ENCODE measurements around the gene BRME1.
"Not testable (repeated sequence)": the region's sequence is repeated elsewhere in the genome, so short reads cannot be mapped to it uniquely, and the experiment has no call there.

BRME1 gene

DNA sequence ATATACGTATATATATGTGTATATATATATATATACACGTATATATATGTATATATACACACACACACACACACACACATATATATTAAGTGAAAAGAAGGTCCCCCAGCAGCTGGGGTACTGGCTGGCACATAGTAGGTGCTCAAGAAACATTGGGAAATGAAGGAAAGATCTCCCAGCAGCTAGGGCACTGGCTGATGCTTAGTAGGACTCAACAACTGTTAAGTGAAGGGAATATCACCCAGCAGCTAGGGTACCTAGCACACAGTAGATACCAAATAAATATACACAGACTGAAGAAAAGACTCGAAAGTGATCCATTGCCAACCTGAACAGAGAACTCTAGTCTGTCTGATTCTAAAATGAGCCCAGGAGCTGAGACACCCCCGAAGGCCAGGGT lies 20.1 kb upstream of the BRME1 start:
- DNase-seq, result no peak

DNA sequence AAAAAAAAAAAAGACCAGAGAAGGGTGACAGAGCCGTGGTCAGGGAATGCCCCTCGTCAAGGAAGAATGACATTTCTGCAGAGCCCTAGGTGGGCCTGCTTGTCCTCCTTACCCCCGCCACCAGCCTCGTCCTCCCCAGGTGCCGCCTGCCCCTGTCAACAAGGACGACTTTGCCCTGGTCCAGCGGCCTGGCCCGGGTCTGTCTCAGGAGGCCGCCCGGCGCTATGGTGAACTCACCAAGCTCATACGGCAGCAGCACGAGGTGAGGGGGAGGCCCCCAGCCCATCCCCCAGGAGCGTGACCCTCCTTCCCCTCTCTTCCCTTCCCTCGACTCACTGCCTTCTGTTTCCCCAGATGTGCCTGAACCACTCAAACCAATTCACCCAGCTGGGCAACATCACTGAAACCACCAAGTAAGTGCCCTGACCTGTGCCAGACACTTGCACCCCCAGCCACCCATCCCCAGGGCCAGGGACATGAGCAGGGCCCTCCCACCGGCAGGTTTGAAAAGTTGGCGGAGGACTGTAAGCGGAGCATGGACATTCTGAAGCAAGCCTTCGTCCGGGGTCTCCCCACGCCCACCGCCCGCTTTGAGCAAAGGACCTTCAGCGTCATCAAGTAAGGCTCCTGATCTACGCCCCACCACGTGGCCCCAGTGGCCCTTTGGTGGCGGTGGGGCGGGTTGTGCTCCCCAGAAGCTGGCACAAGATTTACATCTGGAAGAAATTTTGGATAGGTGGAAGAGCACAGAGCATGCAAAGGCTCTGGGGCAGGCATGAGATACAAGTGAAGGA lies 17.5 kb upstream of the BRME1 start:
- DNase-seq, result no peak

DNA sequence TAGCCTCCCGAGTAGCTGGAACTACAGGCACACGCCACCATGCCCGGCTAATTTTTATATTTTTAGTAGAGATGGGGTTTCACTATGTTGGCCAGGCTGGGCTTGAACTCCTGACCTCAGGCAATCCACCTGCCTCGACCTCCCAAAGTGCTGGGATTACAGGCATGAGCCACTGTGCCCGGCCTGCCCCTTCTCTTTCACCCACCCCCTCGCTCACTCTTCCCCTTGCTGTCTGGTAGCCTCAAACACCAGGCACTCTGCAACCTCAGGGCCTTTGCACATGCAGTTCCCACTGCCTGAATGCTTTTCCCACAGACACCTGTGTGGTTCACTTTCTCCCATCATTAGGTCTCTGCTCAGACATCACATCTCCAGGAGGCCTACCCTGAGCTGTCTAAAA lies 16.2 kb upstream of the BRME1 start:
- not testable (repeated sequence) for DNase-seq

DNA sequence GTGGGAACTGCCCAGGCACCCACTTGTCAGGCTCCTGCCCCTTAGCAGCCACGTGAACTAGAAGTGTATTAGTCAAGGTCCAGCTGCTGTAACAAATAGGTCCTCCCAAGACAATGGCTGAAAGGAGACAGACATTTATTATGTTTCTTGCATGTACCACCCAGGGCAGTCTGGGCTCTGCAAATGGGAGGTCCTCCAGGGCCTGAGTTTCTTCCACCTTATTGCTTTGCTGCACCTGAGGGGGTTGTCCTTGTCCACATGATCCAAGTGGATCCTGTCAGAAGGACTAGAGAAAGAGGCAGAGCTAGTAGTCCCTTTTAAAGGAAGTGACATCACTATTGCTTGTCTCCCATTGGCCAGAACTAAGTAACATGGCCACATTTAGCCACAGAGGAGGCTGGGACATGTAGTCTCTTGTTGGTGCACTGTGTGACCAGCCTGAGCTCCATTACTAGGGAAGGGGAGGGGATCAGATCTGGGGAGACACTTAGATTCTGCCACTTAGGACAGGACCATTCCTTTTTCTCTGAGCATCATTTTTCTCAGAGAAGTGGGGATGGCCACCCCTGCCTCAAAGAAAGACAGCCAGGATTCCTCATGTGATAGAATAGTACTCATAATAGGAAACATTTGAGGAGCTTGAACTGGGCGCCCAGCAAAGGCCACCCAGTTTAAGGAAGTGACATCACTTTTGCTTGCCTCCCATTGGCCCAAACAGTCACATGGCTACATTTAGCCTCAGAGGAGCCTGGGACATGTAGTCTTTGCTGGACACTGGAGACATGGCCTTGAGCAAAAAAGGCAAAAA lies 15.2 kb upstream of the BRME1 start:
- DNase-seq, result no peak

- DNase-seq, result no peak
Observed at GRCh38 chr19:13920524-13920923, 14.6 kb upstream of the BRME1 start.

DNA sequence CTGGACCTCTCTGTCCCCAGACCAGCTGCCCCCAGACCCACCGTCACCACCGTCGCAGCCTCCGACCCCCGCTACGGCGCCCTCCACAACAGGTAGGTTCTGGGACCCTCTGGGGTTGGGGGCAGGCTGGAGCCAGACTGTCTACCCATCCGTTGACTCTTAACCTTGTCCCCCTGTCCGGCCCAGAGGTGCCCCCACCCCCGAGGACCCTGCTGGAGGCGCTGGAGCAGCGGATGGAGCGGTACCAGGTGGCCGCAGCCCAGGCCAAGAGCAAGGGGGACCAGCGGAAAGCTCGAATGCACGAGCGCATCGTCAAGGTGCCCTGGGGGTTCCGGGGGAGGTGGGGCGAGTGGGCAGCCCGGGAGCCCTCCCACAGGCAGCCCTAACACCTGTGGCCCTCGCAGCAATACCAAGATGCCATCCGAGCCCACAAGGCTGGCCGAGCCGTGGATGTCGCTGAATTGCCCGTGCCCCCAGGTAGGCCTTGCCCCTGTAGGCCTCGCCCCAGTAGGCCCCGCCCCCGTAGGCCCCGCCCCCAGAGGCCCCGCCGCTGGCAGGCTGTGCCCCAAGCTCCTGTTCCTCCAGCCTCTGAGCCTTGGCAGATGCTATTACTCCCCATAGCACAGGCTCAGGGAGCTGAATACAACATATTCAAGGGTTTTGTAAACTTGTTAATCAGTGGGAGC lies 13.0 kb upstream of the BRME1 start:
- no peak for DNase-seq

DNA sequence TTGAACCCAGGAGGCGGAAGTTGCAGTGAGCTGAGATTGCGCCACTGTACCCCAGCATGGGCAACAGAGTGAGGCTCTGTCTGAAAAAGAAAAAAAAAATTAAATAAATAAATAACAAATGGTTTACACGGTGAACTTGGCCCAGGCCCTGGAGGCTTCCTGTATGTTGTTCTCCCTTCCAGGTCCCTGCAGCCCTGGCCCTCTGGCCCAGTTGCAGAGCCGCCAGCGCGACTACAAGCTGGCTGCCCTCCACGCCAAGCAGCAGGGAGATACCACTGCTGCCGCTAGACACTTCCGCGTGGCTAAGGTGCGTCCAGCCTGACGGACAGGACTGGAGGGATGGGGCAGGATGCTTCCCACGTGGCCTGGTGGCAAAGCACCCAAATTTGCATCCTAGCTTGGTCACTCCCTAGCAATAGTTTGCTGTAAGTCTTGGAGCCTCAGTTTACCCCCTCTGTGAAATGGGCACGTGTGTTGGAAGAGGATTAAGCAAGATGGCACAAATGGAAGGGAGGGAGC lies 12.0 kb upstream of the BRME1 start:
- DNase-seq, result no peak

DNA sequence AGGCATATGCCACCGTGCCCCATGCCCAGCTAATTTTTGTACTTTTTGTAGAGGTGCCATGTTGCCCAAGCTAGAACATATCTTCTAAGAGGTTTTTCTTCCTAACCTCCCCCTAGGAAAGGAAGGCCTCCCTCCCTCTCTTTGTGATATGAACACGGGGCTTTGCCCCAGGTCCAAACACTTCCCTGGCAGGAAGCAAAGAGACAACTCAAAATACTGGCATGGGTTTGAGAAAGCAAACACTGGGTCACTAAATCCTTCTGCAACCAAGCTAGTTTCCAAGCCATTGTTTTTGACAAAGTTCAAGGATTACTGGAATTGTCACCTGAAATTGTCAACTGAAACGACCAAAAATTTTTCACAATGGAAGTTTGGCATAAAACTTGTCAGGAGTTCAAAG lies 8.9 kb upstream of the BRME1 start:
- no peak for DNase-seq

DNA sequence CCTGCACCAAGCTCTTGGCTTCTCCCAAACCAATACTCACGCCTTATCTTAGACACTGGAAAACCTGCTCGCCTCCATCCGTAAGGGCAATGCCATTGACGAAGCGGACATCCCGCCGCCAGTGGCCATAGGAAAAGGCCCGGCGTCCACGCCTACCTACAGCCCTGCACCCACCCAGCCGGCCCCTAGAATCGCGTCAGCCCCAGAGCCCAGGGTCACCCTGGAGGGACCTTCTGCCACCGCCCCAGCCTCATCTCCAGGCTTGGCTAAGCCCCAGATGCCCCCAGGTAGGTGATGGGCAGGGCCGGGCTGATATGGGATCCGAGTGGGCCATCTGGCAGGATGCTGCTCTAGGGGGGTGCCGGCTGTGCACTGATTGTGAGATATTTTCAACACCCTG lies 7.4 kb upstream of the BRME1 start:
- no peak for DNase-seq

DNA sequence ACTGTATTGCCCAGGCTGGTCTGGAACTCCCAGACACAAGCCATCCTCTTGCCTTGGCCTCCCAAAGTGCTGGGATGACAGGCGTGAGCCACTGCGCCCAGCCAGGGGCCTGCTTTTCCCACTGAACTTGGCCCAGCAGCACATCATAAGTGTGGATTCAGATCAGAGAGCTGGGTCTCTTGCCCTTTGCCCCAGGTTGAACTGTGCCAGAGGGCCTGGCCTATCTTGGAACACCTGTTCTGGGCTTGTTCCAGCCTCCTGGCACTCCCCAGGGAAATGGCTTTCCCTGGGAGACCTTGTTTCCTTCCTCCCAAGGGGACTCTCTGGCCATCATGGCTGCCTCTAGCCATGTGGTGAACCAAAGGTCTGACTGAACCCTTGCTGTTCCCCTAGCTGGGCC lies 3.5 kb upstream of the BRME1 start:
- DNase-seq, result no peak

DNA sequence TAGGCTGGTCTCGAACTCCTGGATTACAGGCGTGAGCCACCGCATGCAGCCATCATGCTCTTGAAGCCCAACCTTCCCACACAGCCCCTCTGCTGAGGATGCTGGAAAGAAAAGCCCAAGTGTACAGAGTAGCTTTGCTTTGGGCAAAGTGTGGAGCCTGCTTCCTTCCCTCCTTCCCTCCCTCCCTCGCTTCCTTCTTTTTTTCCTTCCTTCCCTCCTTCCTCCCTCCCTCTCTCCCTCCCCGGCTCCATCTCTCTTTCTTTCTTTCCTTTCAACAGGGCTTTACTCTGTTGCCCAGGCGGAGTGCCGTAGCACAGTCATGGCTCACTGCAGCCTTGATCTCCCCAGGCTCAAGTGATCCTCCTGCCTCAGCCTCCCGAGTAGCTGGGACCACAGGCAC lies 2.8 kb upstream of the BRME1 start:
- no peak for DNase-seq

DNA sequence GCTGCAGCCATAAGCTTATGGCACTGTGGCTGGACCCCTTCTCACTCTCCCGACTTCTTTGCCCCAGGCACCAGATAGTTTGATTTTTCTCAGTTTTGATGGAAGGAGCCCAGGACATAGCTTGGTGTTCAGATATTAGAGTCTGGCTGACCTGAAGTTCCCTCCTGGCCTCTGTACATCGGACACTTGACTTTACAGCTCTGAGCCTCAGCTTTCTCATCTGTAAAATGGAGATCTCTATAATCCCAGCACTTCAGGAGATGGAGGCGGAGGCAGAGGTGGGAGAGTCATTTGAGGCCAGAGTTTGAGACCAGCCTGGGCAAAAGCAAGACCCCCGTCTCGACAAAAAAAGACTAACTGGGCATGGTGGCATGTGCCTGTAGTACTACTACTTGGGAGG lies 993 bp upstream of the BRME1 start:
- no peak for DNase-seq

- no peak for DNase-seq
Observed at GRCh38 chr19:13906521-13906904, 596 bp upstream of the BRME1 start.

DNA sequence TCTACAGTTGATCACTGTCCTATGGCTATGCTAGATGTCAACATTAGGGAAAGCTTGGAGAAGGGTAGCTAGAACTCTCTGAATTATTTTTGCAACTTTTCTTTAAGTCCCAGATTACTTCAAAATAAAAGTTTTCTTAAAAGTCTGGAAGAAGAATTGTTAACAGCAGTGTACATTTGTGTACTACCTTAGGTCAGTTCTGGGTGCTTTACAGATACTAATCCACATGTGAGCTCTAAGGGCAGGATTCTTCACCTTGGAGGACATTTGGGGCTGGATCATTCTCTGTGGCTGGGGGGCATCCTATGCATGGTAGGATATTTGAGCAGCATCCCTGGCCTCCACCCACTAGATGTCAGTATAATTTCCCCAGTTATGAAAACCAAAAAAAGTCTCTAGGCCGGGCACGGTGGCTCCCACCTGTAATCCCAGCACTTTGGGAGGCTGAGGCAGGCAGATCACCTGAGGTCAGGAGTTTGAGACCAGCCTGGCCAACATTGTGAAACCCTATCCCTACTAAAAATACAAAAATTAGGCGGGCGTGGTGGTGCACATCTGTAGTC lies 2.8 kb downstream of the BRME1 start:
- no peak for DNase-seq

DNA sequence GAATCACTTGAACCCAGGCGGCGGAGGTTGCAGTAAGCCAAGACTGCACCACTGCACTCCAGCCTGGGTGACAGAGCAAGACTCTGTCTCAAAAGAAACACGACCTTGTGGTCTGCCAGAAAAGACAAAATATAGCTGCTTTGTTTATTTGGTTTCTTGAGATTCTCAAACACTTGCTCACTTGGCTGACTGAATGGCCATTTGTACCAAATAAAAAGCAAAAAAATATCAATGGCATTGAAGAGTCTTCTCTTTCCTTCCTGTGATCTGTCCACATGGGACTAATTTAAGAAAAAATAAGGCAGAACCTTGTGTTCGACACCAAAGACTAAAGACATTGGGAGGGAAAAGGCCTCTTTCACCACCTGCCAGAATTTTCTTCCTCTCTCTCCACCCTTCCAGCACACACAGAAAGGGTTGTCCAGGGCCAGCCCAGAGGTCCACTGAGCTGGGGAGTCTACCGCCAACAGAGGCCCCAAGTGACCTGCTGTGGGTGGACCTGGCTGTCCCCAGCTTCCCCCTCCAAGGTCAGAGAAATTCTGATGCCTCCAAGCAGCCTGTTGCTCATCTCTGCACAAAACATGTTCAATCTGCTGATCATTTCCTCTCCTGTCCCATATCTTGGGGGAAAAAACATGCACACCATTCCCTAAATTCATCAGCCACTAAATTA lies 5.9 kb downstream of the BRME1 start:
- no peak for DNase-seq

DNA sequence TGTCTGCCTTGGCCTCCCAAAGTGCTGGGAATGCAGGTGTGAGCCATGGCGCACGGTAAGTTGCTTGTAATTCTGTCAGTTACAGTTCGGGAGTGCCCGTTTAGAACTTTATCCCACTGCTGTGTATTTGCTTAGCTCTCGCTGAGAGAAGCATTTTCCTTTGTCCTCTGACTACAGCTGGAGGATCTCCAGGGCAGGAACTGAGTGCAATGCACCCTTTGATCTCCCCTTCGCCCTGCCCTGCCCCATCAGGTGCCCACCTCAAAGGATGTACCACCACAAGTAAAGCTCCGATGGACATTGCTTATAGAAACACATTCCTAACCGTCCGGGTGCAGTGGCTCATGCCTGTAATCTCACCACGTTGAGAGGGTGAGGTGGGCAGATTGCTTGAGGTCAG lies 6.5 kb downstream of the BRME1 start:
- DNase-seq, result no peak

GRCh38 chr19:13896227-13896626 lies 9.7 kb downstream of the BRME1 start:
- DNase-seq, result no peak

DNA sequence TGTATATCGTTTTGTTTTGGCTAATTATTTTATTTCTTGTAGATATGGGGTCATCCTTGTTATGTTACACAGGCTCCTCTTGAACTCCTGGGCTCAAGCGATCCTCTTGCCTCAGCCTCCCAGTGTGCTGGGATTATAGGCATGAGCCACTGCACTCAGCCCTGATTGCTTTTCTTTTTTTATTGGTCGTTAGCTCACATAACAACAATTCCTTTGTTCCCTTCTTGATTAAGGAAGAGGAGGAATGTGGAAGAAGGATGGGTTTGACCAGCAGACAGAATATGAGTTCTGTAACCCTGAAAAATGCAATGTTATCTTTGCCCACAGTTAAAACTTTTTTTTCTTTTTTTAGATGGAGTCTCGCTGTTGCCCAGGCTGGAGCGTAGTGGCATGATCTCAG lies 11.4 kb downstream of the BRME1 start:
- DNase-seq, result no peak

GRCh38 chr19:13892870-13893269 lies 13.0 kb downstream of the BRME1 start:
- DNase-seq, result no peak

GRCh38 chr19:13890136-13890535 lies 15.8 kb downstream of the BRME1 start:
- DNase-seq, result no peak

- DNase-seq, result no peak
Observed at GRCh38 chr19:13888281-13888680, 17.6 kb downstream of the BRME1 start.

- no peak for DNase-seq
Observed at GRCh38 chr19:13887517-13887916, 18.4 kb downstream of the BRME1 start.

DNA sequence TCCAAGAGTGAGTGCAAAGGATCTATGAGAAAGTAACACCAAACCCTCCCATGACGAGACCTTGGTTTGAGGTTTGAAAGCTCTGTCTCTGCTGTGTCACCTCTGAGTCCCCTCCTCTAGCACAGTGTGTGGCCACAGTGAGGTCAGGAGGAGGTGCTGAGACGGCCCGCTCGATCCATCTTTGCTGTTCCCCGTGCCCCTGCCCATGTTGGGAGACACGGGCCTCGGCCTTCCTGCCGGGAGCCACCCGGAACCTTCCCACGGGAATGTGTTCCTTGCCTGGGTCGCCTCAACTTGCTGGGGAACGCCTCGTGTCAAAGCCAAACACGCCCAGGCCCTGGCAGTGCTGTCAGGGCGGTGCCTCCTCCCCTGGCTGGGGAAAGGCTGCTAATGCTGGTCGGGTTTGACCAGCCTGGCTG lies 18.9 kb downstream of the BRME1 start:
- DNase-seq, result no peak
